GM12878 (cell line): Measurements from ENCODE around the gene CNNM4. TPM values are rescaled to one million over a fixed set of nuclear protein-coding genes. Genes with fewer than 3 reads are reported as not detected.

ENCODE experiments used
- ATAC-seq: fragments of 200-7000 bp; cut with Tn5 transposase; 3 replicates; pipeline ENCODE4 v1.9.1; 2020; ENCODE audit warnings: mild to moderate bottlenecking, moderate library complexity
- BruUV-seq: library from RNA; stranded (reverse); fragments of 400-500 nt; replicated peaks from 2 replicates; lab custom pipeline; 2021; lab: Mats Ljungman, UMichigan
- CTCF ChIA-PET: fragments of 300-600 bp; sonication (Branson Sonifier 250); formaldehyde crosslinking; extraction: SDS; loops from one replicate; lab custom pipeline; 2021; ENCODE audit warnings: inconsistent platforms; lab: Yijun Ruan, JAX
- POLR2A ChIA-PET: fragments of 350-600 bp; formaldehyde crosslinking; extraction: SDS; loops from one replicate; lab custom pipeline; 2021; ENCODE audit warnings: inconsistent platforms; lab: Charles Lee
- RAD21 ChIA-PET: fragments of 300-600 bp; sonication (Branson Sonifier 250); formaldehyde crosslinking; loops from one replicate; lab custom pipeline; 2023; ENCODE audit warnings: antibody characterized with exemption; ENCODE audit not compliant: unreplicated experiment; lab: Charles Lee
- SMC1A ChIA-PET: fragments of 300-600 bp; sonication (Branson Sonifier 250); formaldehyde crosslinking; loops from one replicate; lab custom pipeline; 2023; ENCODE audit not compliant: unreplicated experiment, uncharacterized antibody; lab: Charles Lee
- DNase-seq: peaks from one replicate; pipeline ENCODE4 v3.0.0-alpha.2; 2011; ENCODE audit warnings: low read depth, low spot score
- FAIRE-seq: peaks from 3 replicates; lab custom pipeline; 2011; peaks lifted over from hg19 to GRCh38; lab: Jason Lieb, UNC
- H2AFZ ChIP-seq: 2 replicates; pipeline ENCODE4 v1.6.0; 2011; ENCODE audit warnings: low read depth, low read length, control low read depth; ENCODE audit not compliant: control insufficient read depth
- H3K27ac ChIP-seq: 2 replicates; pipeline ENCODE4 v1.5.1; 2011; ENCODE audit warnings: control low read depth; ENCODE audit not compliant: control insufficient read depth, insufficient read depth
- H3K27me3 ChIP-seq, 2 experiments: replicated peaks in 1 of 2; 2 replicates each; pipeline versions ENCODE4 v1.6.0 to v1.6.1; 2011; ENCODE audit warnings: low read length in 1 of 2; ENCODE audit not compliant: control insufficient read depth in 2 of 2, insufficient read depth in 2 of 2
- H3K36me3 ChIP-seq, 2 experiments: 2 replicates each; pipeline ENCODE4 v1.5.1; 2011; ENCODE audit warnings: low read length in 1 of 2; ENCODE audit not compliant: control insufficient read depth in 2 of 2, insufficient read depth in 2 of 2
- H3K4me1 ChIP-seq: 2 replicates; pipeline ENCODE4 v1.6.1; 2011; ENCODE audit warnings: mild to moderate bottlenecking, low read length, moderate library complexity, mixed read lengths; ENCODE audit not compliant: control insufficient read depth, insufficient read depth
- H3K4me2 ChIP-seq: 2 replicates; pipeline ENCODE4 v1.6.0; 2011; ENCODE audit warnings: control low read depth; ENCODE audit not compliant: control insufficient read depth, insufficient read depth
- H3K4me3 ChIP-seq: fragments of 200-600 bp; sonication (generic); 2 replicates; pipeline ENCODE4 v1.5.1; 2016
- H3K79me2 ChIP-seq: 2 replicates; pipeline ENCODE4 v1.6.0; 2011; ENCODE audit warnings: low read length; ENCODE audit not compliant: control insufficient read depth, insufficient read depth
- H3K9ac ChIP-seq: 2 replicates; pipeline ENCODE4 v1.8.0; 2011; ENCODE audit warnings: low read length, control low read depth, mixed read lengths; ENCODE audit not compliant: control insufficient read depth, insufficient read depth
- H3K9me3 ChIP-seq: replicated peaks from 3 replicates; pipeline ENCODE4 v1.5.1; 2011; ENCODE audit warnings: mild to moderate bottlenecking, low read length; ENCODE audit not compliant: control insufficient read depth, insufficient read depth
- H4K20me1 ChIP-seq: 2 replicates; pipeline ENCODE4 v1.6.0; 2011; ENCODE audit not compliant: control insufficient read depth, insufficient read depth
- CTCF ChIP-seq, 3 experiments: IDR thresholded peaks in 2 of 3; conservative IDR thresholded peaks in 1 of 3; 2 replicates each; pipeline ENCODE4 v1.5.1; 2011; ENCODE audit warnings: low read depth in 3 of 3, low read length in 3 of 3, mild to moderate bottlenecking in 3 of 3, control low read depth in 2 of 3, moderate library complexity in 2 of 3, inconsistent platforms in 1 of 3, mixed read lengths in 1 of 3; ENCODE audit not compliant: control insufficient read depth in 2 of 3, insufficient read depth in 1 of 3; ENCODE audit errors: extremely low read depth in 1 of 3
- RAD21 ChIP-seq: IDR thresholded peaks from 2 replicates; pipeline ENCODE4 v1.6.1; 2011; ENCODE audit warnings: mild to moderate bottlenecking, low read depth, low read length, moderate library complexity; ENCODE audit not compliant: insufficient read depth
- SRF ChIP-seq, 2 experiments: IDR thresholded peaks; 2 replicates each; pipeline ENCODE4 v1.6.1; 2011; ENCODE audit warnings: low read depth in 2 of 2, low read length in 2 of 2, mild to moderate bottlenecking in 1 of 2, moderate library complexity in 1 of 2
- YBX1 ChIP-seq: fragments of 450-650 bp; IDR thresholded peaks from 2 replicates; pipeline ENCODE4 v1.6.1; 2016; ENCODE audit warnings: antibody characterized with exemption
- ZZZ3 ChIP-seq: IDR thresholded peaks from 2 replicates; pipeline ENCODE4 v1.6.1; 2011; ENCODE audit warnings: low read depth; ENCODE audit not compliant: control insufficient read depth, insufficient read length
- WGBS: methylation state at CpG from one replicate; pipeline ENCODE4 v1.1.6; 2016; ENCODE audit warnings: low lambda C conversion rate; ENCODE audit not compliant: insufficient replicate concordance, insufficient coverage; ENCODE audit errors: missing lambda C conversion rate; 5-methylcytosine and 5-hydroxymethylcytosine counted together
- in situ Hi-C: fragments of 300-500 bp; cut with MboI; formaldehyde crosslinking; loops from 9 replicates; pipeline ENCODE4 v1.14.3; 2018; ENCODE audit warnings: mixed read lengths
- intact Hi-C: fragments of 100-400 bp; cut with micrococcal nuclease; formaldehyde crosslinking; loops from one replicate; pipeline ENCODE4 v1.14.2; 2022; ENCODE audit not compliant: unreplicated experiment
- polyA plus RNA-seq, 11 experiments: library from polyadenylated mRNA; depleted of rRNA in 4 of 11; unstranded in 6 of 11; stranded (reverse) in 5 of 11; fragments of >200 nt; fragmentation: Nextera tagmentation in 4 of 11; fragmentation: Illumina TruSeq in 1 of 11; extraction: Ambion mirVana in 4 of 11; extraction: Trizol in 1 of 11; gene quantifications; 1 replicate in 1 of 11; 2 replicates in 10 of 11; pipeline versions ENCODE4 v1.2.1 to v1.2.3, GENCODE V29; 2011 to 2016; ENCODE audit warnings: inconsistent platforms in 2 of 11, missing spikeins in 2 of 11, low read depth in 1 of 11
- total RNA-seq, 4 experiments: library from RNA; depleted of rRNA in 3 of 4; stranded (reverse); fragments of >200 nt in 3 of 4; fragmentation: Illumina TruSeq in 1 of 4; extraction: Trizol in 1 of 4; gene quantifications; 2 replicates each; pipeline versions ENCODE4 v1.2.1 to v1.2.3, GENCODE V29; 2013 to 2021

CNNM4 gene
- total and polyA plus RNA-seq, 10 of the 15 experiments (the other 5 are each of a cell fraction or from before 2014, with no cell fraction given): 2.4 to 13.8 (median 8.1) TPM

GRCh38 chr2:96754317-96754716 is 6.4 kb upstream of the CNNM4 start:
- Histone ChIP-seq H3K9ac (no peak overlapping the region), H3K79me2 (no peaks in the 10 kb centered on the region), H3K36me3 (no peaks in the 10 kb centered on the region), H3K4me3 (no peak overlapping the region), H4K20me1 (no peaks in the 10 kb centered on the region), H3K27me3 (no peaks in the 10 kb centered on the region; a peak in 1 of 4 replicates), H3K9me3 (no peaks in the 10 kb centered on the region), H3K4me2 (no peak overlapping the region), H2AFZ (no peak overlapping the region), H3K4me1 (no peaks in the 10 kb centered on the region), H3K27ac (no peak overlapping the region)
- RAD21 ChIA-PET: no interaction called here
- FAIRE-seq (no peak), ATAC-seq (no peak), DNase-seq (no peak)
- POLR2A ChIA-PET: no interaction called here
- no TSS peak for BruUV-seq
- intact Hi-C loops (no loop called here), in situ Hi-C loops (no loop called here)
- CTCF ChIA-PET: no interaction called here
- TF ChIP-seq ZZZ3: no peak
- no peak for TF ChIP-seq SRF (IDR thresholded peaks at IDR 0.05; ENCODE audit: low read depth in 2 of 2, low read length in 2 of 2)
- SMC1A ChIA-PET: no interaction called here

GRCh38 chr2:96756788-96757476 is 3.8 kb upstream of the CNNM4 start:
- no TSS peak for BruUV-seq
- no peaks in the 10 kb centered on the region for H4K20me1 ChIP-seq
- H3K27ac ChIP-seq: no peak overlapping the region
- ATAC-seq (no peak), FAIRE-seq (no peak), DNase-seq (no peak)
- peak in 1 of 3 experiments; percentile 20; a peak in 1 of 6 replicates for TF ChIP-seq CTCF (IDR thresholded peaks at IDR 0.05 in 2 of 3, conservative IDR thresholded peaks at IDR 0.05 in 1 of 3; ENCODE audit: control insufficient read depth in 2 of 3, extremely low read depth in 1 of 3, insufficient read depth in 1 of 3, low read depth in 3 of 3, low read length in 3 of 3)
- TF ChIP-seq RAD21: peak; percentile 34; the same call in 1 of the 2 replicates
- no peak for TF ChIP-seq YBX1
- no peaks in the 10 kb centered on the region for H3K9me3 ChIP-seq
- H2AFZ ChIP-seq: no peak overlapping the region
- in situ Hi-C loops: no loop called here
- H3K4me2 ChIP-seq: no peak overlapping the region
- H3K79me2 ChIP-seq: peaks cover 12% of the 10 kb centered on the region
- peaks cover 8% of the 10 kb centered on the region for H3K4me1 ChIP-seq
- ChIA-PET CTCF (interaction anchor here (1.3 to 1.4 kb wide), 2 partner anchors 17 to 41 kb away, joined by 3 to 5 read pairs; no protein-coding TSS in a partner anchor), RAD21 (interaction anchor here (1.0 kb wide), 1 partner anchor 116 kb away, joined by 4 read pairs; no protein-coding TSS in a partner anchor), SMC1A (interaction anchor here (0.6 to 1.5 kb wide), 2 partner anchors 10 to 120 kb away, joined by 3 to 4 read pairs; no protein-coding TSS in a partner anchor), POLR2A (interaction anchor here (0.9 to 1.4 kb wide), 2 partner anchors 18 to 57 kb away, joined by 3 to 6 read pairs; no protein-coding TSS in a partner anchor)
- no peak overlapping the region for H3K9ac ChIP-seq
- intact Hi-C loops: no loop called here
- H3K4me3 ChIP-seq: no peak overlapping the region
- H3K27me3 ChIP-seq: no peaks in the 10 kb centered on the region; a peak in 1 of 4 replicates
- 59% methylated on average over 5 of the region's 5 CpGs for WGBS
- H3K36me3 ChIP-seq: no peaks in the 10 kb centered on the region
